Hematopoietic multipotent progenitor cell treated with erythropoietin and hydrocortisone succinate and interleukin-3 and kit ligand, for 8 days (in vitro differentiated cells): ENCODE data around the gene HPCA.

ENCODE experiments used
- DNase-seq: peaks from one replicate; pipeline ENCODE4 v3.0.0-alpha.2; 2015

The HPCA gene

DNA sequence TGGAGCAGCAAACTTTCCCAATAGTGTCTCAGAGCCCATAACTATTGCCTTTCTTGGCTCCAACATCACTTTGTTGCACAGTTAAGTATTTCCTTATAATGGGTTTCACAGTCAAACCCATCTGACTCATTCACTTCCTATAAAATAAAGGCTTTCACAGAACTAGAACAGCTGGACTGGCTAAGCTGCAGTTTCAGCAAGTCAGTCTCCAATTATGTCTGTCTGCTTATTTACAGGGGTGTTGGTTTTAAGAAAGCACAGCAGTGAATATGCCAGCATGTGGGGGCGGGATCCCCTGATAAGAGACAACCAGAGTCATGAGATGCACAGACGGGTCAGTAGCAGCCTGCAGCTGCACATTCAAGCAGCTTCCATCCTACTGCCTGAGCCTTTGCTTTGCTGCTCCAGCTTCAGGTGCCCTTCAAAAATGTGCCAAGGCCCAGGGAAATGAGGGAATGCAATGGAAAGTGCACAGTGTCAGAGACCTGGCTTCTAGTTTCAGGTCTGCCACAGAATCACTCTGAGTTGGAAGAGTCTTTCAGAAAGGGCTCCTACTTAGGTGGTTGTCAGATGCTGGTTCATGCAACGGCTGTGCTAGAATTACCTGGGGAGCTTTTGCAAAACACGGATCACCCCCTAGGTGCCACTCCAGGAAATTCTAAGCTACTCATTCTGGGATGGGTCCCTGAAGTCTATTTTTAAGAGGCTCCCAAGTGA lies 53.5 kb downstream of the HPCA start:
- peak; percentile 88 for DNase-seq

DNA sequence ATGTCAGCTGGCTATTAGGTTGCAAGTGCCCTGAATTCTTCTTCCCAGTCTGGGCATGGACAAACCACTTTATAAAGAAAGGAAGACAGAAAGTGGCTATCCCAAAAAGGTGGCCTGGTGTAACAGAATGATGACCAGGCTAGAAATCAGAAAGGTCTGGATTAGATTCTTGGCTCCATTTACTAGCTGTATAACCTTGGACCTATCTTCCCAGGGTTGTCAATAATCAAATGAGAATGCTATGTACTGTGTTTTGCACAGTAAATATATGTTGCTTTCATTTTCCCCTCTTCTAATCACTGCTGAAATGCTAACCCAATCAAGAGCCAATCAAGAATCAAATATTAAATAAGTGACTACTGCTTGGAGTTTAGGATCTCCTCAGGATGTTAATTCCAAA lies 57.9 kb downstream of the HPCA start:
- DNase-seq: no peak
